HepG2 (cell line): ENCODE results near the gene ZNF574. TPM values are rescaled to one million over a fixed set of nuclear protein-coding genes. Genes with fewer than 3 reads are reported as not detected.

Experiments
- ARID2 ChIP-seq: sonication (generic); formaldehyde crosslinking; IDR thresholded peaks from 2 replicates; pipeline ENCODE4 v1.8.1; 2022; ENCODE audit warnings: mild to moderate bottlenecking, missing genetic modification reagents, borderline replicate concordance
- BCL6 ChIP-seq: IDR thresholded peaks from 2 replicates; pipeline ENCODE4 v1.6.1; 2016; ENCODE audit warnings: missing genetic modification reagents, missing compliant biosample characterization
- CSRNP1 ChIP-seq: sonication (generic); formaldehyde crosslinking; IDR thresholded peaks from 2 replicates; pipeline ENCODE4 v1.8.1; 2023; ENCODE audit warnings: mild to moderate bottlenecking, missing genetic modification reagents
- FOXA3 ChIP-seq: IDR thresholded peaks from 2 replicates; pipeline ENCODE4 v1.6.1; 2016; ENCODE audit warnings: missing genetic modification reagents, missing compliant biosample characterization
- FOXJ3 ChIP-seq: sonication (generic); formaldehyde crosslinking; IDR thresholded peaks from 2 replicates; pipeline ENCODE4 v1.4.0; 2020; ENCODE audit warnings: missing genetic modification reagents, mild to moderate bottlenecking, borderline replicate concordance
- GATAD2A ChIP-seq: IDR thresholded peaks from 2 replicates; pipeline ENCODE4 v1.6.1; 2016
- HNRNPK ChIP-seq: fragments of 200-400 bp; formaldehyde crosslinking; IDR thresholded peaks from 2 replicates; pipeline ENCODE4 v1.6.1; 2018; ENCODE audit warnings: low read length, low read depth, moderate library complexity, mild to moderate bottlenecking; ENCODE audit not compliant: poor library complexity, severe bottlenecking
- HNRNPL ChIP-seq: fragments of 200-400 bp; formaldehyde crosslinking; IDR thresholded peaks from 2 replicates; pipeline ENCODE4 v1.6.1; 2017; ENCODE audit warnings: mild to moderate bottlenecking, low read depth, low read length
- HNRNPLL ChIP-seq: fragments of 200-400 bp; formaldehyde crosslinking; IDR thresholded peaks from 2 replicates; pipeline ENCODE4 v1.6.1; 2017; ENCODE audit warnings: mild to moderate bottlenecking, low read depth, low read length; ENCODE audit not compliant: poor library complexity, severe bottlenecking
- IKZF5 ChIP-seq: IDR thresholded peaks from 2 replicates; pipeline ENCODE4 v1.6.1; 2018; ENCODE audit warnings: missing genetic modification reagents, mild to moderate bottlenecking, missing compliant biosample characterization
- NCOA1 ChIP-seq: sonication (generic); formaldehyde crosslinking; IDR thresholded peaks from 2 replicates; pipeline ENCODE4 v1.9.0; 2021; ENCODE audit warnings: missing genetic modification reagents
- NFATC3 ChIP-seq: sonication (generic); formaldehyde crosslinking; IDR thresholded peaks from 2 replicates; pipeline ENCODE4 v1.5.1; 2020; ENCODE audit warnings: mild to moderate bottlenecking, missing genetic modification reagents
- NFIB ChIP-seq: sonication (generic); formaldehyde crosslinking; IDR thresholded peaks from 2 replicates; pipeline ENCODE4 v1.9.0; 2021; ENCODE audit warnings: missing genetic modification reagents, mild to moderate bottlenecking, borderline replicate concordance
- NFYC ChIP-seq: IDR thresholded peaks from 2 replicates; pipeline ENCODE4 v1.6.1; 2016; ENCODE audit warnings: missing genetic modification reagents, missing compliant biosample characterization
- PHF8 ChIP-seq: sonication (generic); formaldehyde crosslinking; IDR thresholded peaks from 2 replicates; pipeline ENCODE4 v1.5.0; 2020; ENCODE audit warnings: missing genetic modification reagents
- REPIN1 ChIP-seq: sonication (generic); formaldehyde crosslinking; IDR thresholded peaks from 2 replicates; pipeline ENCODE4 v1.8.0; 2022; ENCODE audit warnings: missing genetic modification reagents, low read depth, mild to moderate bottlenecking, borderline replicate concordance
- REXO4 ChIP-seq: sonication (generic); formaldehyde crosslinking; IDR thresholded peaks from 2 replicates; pipeline ENCODE4 v1.8.0; 2022; ENCODE audit warnings: missing genetic modification reagents, mild to moderate bottlenecking, borderline replicate concordance
- RFXAP ChIP-seq: sonication (generic); formaldehyde crosslinking; IDR thresholded peaks from 2 replicates; pipeline ENCODE4 v1.4.0; 2020; ENCODE audit warnings: missing genetic modification reagents, borderline replicate concordance
- STAG1 ChIP-seq: sonication (generic); formaldehyde crosslinking; IDR thresholded peaks from 2 replicates; pipeline ENCODE4 v1.4.0; 2020; ENCODE audit warnings: missing genetic modification reagents
- TBP ChIP-seq: sonication (generic); formaldehyde crosslinking; IDR thresholded peaks from 2 replicates; pipeline ENCODE4 v1.5.0; 2020; ENCODE audit warnings: missing genetic modification reagents
- TBX3 ChIP-seq: fragments of 450-650 bp; IDR thresholded peaks from 2 replicates; pipeline ENCODE4 v1.6.1; 2017; ENCODE audit warnings: antibody characterized with exemption, mild to moderate bottlenecking, inconsistent platforms, borderline replicate concordance
- XBP1 ChIP-seq: sonication (generic); formaldehyde crosslinking; IDR thresholded peaks from 2 replicates; pipeline ENCODE4 v1.5.0; 2020; ENCODE audit warnings: missing genetic modification reagents
- XRCC5 ChIP-seq: fragments of 200-400 bp; formaldehyde crosslinking; optimal IDR thresholded peaks from 2 replicates; pipeline ENCODE3; 2017; ENCODE audit warnings: mild to moderate bottlenecking, low read length
- YEATS4 ChIP-seq: sonication (generic); formaldehyde crosslinking; IDR thresholded peaks from 2 replicates; pipeline ENCODE4 v1.4.0; 2020; ENCODE audit warnings: missing genetic modification reagents, borderline replicate concordance
- ZFP36 ChIP-seq: fragments of 150-350 bp; IDR thresholded peaks from 2 replicates; pipeline ENCODE4 v1.6.1; 2018; ENCODE audit warnings: borderline replicate concordance, low read length, low read depth; ENCODE audit not compliant: partially characterized antibody
- ZNF3 ChIP-seq: IDR thresholded peaks from 2 replicates; pipeline ENCODE4 v1.7.0; 2017; ENCODE audit warnings: inconsistent platforms
- ZNF710 ChIP-seq: sonication (generic); formaldehyde crosslinking; IDR thresholded peaks from 2 replicates; pipeline ENCODE4 v1.5.0; 2020; ENCODE audit warnings: mild to moderate bottlenecking, missing genetic modification reagents, borderline replicate concordance
- ZNF777 ChIP-seq: sonication (generic); formaldehyde crosslinking; IDR thresholded peaks from 2 replicates; pipeline ENCODE4 v1.4.0; 2020; ENCODE audit warnings: missing genetic modification reagents
- polyA plus RNA-seq, 8 experiments: library from polyadenylated mRNA; depleted of rRNA in 3 of 8; stranded (reverse) in 7 of 8; unstranded in 1 of 8; fragments of >200 nt; fragmentation: Illumina TruSeq in 4 of 8; extraction: Trizol in 4 of 8; gene quantifications; 2 replicates each; pipeline versions ENCODE4 v1.2.1 to v1.2.3, GENCODE V29; 2011 to 2016; ENCODE audit warnings: low read depth in 4 of 8, missing spikeins in 1 of 8, mixed read lengths in 1 of 8; ENCODE audit not compliant: insufficient read depth in 1 of 8
- total RNA-seq, 5 experiments: library from RNA; depleted of rRNA; stranded (reverse); fragments of >200 nt; fragmentation: Illumina TruSeq; extraction: Trizol; gene quantifications; 2 replicates each; pipeline ENCODE4 v1.2.3, GENCODE V29; 2016; ENCODE audit warnings: low read depth in 1 of 5

The ZNF574 gene
- total and polyA plus RNA-seq, 2 of the 13 experiments (the other 11 are each of a cell fraction or from before 2014, with no cell fraction given) = 7.7 to 7.9 TPM

GRCh38 chr19:42075616-42076379, at the start of gene ZNF574 (continued):
- no peak for TF ChIP-seq CSRNP1
- no peak for TF ChIP-seq ZFP36
- 0 out of 2 replicates have a peak, but pooled peaks have one; percentile 40 for TF ChIP-seq ARID2
- peak; percentile 99 for TF ChIP-seq NFYC
- no peak; the same call in 1 of the 2 replicates for TF ChIP-seq IKZF5 (CRISPR knock-in tag)
- TF ChIP-seq STAG1 (CRISPR knock-in tag) = no peak
- TF ChIP-seq BCL6 (CRISPR knock-in tag) = no peak
- TF ChIP-seq ZNF710 = no peak
- no peak for TF ChIP-seq REXO4 (CRISPR knock-in tag)
- TF ChIP-seq YEATS4 (CRISPR knock-in tag) = peak; percentile 90
- TF ChIP-seq TBX3 = no peak
- TF ChIP-seq XRCC5 = peak; percentile 90
- peak; percentile 98 for TF ChIP-seq RFXAP (CRISPR knock-in tag)
- TF ChIP-seq REPIN1 = no peak
- TF ChIP-seq PHF8 (CRISPR knock-in tag) = peak; percentile 85
- no peak for TF ChIP-seq ZNF3 (CRISPR knock-in tag)
- no peak for TF ChIP-seq NFIB
- TF ChIP-seq NFATC3 = no peak
- TF ChIP-seq HNRNPLL = peak; percentile 91
- TF ChIP-seq HNRNPK = peak; percentile 89
- no peak for TF ChIP-seq FOXJ3
- no peak for TF ChIP-seq FOXA3 (CRISPR knock-in tag)
- no peak for TF ChIP-seq XBP1 (CRISPR knock-in tag)
- TF ChIP-seq GATAD2A (CRISPR knock-in tag) = peak; percentile 21; the same call in 1 of the 2 replicates
- peak; percentile 63; the same call in 1 of the 2 replicates for TF ChIP-seq ZNF777
- TF ChIP-seq NCOA1 = no peak
- no peak for TF ChIP-seq TBP
- TF ChIP-seq HNRNPL = 0 out of 2 replicates have a peak, but pooled peaks have one; percentile 49
